ENCODE data around the gene PLAAT3.

PLAAT3 gene

DNA sequence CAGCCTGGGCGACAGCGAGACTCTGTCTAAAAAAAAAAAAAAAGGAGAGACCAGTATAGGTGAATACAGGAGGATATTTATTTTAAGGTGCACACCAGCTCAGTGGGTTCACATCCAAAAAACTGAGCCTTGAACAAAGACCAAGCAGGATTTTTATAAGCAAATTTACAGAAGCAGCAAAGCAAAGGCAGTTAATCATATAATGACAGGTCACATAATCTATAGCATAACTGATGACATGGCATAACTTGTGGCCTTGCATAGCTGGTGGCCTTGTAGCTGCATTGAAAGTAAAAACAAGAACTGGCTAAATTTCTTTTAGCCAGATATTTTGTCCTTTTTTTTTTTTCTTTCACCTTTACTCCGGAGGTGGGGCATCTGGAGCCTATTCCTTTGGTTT, 2.7 kb upstream of the PLAAT3 start:
- no peak for DNase-seq (ENCODE audit: low read depth)
- TF ChIP-seq, protein P1, sequence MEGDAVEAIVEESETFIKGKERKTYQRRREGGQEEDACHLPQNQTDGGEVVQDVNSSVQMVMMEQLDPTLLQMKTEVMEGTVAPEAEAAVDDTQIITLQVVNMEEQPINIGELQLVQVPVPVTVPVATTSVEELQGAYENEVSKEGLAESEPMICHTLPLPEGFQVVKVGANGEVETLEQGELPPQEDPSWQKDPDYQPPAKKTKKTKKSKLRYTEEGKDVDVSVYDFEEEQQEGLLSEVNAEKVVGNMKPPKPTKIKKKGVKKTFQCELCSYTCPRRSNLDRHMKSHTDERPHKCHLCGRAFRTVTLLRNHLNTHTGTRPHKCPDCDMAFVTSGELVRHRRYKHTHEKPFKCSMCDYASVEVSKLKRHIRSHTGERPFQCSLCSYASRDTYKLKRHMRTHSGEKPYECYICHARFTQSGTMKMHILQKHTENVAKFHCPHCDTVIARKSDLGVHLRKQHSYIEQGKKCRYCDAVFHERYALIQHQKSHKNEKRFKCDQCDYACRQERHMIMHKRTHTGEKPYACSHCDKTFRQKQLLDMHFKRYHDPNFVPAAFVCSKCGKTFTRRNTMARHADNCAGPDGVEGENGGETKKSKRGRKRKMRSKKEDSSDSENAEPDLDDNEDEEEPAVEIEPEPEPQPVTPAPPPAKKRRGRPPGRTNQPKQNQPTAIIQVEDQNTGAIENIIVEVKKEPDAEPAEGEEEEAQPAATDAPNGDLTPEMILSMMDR (IDR thresholded peaks at IDR 0.05; ENCODE audit: low read length, missing control alignments): no peak
- no peak overlapping the region for H3K4me3 ChIP-seq (replicated peaks; ENCODE audit: low read depth, low read length)

DNA sequence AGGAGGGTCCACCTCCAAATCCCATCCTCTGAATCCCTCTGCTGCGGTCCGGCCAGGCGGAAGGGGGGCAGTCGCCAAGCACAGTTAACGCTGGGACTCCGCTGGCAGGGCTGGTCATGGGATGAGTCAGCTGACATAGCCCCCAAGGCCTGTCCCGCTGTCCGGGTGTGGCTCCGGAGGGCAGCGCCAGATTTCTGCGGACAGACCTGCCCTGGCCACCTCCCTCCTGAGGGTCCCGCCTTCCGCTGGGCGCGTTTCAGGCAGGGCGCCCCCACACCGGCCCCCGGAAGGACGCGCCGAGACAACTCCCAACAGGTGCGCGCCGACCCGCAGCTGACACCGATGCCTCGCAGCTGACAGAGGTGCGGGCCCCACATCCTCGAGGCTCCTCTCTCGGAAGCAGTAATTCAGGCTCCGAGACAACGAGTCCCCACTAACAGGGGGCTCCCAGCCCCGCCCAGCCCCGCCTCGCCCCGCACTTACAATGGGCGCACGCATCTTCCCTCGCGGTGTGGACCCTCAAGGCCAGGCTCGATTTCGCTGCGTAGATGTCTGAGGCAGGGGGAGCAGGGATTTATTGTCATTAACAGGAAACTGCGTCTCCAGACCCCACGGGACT, 607 bp downstream of the PLAAT3 start:
- TF ChIP-seq, protein P1 (IDR thresholded peaks at IDR 0.05; ENCODE audit: low read length, missing control alignments): no peak
- DNase-seq (ENCODE audit: low read depth): no peak

DNA sequence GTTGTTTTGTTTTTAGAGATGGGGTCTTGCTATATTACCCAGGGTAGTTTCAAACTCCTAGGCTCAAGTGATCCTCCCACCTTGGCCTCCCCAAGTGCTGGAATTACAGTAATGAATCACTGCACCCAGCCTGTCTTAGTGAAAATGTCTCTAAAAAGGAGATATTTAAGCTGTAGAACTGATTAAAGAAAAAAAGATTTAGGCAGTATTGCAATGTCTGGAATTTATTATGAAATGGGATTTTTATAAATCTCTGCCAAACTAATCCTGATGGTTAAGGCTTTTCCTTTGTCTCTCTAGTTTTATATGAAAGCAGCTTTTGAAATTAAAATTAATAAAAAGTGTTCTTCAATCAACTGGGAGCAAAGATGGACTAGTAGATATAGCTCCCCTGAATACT, 2.1 kb downstream of the PLAAT3 start:
- H3K4me3 ChIP-seq (replicated peaks; ENCODE audit: low read depth, low read length): no peak overlapping the region
- TF ChIP-seq, protein P1 (IDR thresholded peaks at IDR 0.05; ENCODE audit: low read length, missing control alignments): no peak
- no peak for DNase-seq (ENCODE audit: low read depth)

More for the DNA sequence above, 607 bp downstream of the PLAAT3 start:
- H3K4me3 ChIP-seq (replicated peaks; ENCODE audit: low read depth, low read length): peak overlapping the region; percentile 64

GRCh38 chr11:63611395-63611747, 2.9 kb downstream of the PLAAT3 start:
- H3K4me3 ChIP-seq (replicated peaks; ENCODE audit: low read depth, low read length): no peak overlapping the region
- TF ChIP-seq, protein P1 (IDR thresholded peaks at IDR 0.05; ENCODE audit: low read length, missing control alignments): no peak
- no peak for DNase-seq (ENCODE audit: low read depth)

DNA sequence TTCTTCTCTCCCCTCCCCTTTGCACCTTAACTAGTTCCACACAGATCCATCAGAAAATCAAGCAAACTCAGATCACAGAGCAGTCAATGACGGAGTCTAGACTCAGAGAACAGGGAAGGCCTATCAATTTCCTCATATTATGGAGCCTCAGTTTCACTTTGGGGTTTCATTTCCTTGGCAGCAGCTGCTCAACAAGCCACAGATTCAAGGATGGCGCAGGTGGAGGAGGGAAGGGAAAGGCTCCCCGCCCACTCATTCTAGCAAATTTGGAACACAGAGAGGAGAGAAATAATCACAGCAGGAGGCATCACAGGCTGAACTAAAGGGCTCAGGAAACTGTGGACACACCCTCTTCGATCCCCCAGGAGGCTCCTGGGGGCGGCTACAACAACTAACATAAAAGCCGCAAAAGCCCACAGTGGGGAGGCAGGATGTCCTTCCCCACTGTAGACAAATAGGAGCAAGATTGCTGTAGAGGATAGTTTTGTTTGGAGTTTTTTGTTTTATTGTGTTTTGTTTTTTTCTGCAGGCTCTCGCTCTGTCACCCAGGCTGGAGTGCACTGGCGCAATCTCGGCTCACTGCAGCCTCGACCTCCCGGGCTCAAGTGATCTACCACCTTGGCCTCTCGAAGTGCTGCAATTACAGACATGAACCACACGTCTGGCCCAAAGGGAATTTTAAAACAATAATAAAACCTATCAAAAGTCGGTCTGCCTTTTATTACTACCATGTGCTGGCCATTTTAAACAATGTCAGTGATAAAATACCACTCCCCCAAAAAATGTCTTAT, 3.4 kb downstream of the PLAAT3 start:
- DNase-seq (ENCODE audit: low read depth): no peak
- TF ChIP-seq, protein P1 (IDR thresholded peaks at IDR 0.05; ENCODE audit: low read length, missing control alignments): no peak
- no peak overlapping the region for H3K4me3 ChIP-seq (replicated peaks; ENCODE audit: low read depth, low read length)

DNA sequence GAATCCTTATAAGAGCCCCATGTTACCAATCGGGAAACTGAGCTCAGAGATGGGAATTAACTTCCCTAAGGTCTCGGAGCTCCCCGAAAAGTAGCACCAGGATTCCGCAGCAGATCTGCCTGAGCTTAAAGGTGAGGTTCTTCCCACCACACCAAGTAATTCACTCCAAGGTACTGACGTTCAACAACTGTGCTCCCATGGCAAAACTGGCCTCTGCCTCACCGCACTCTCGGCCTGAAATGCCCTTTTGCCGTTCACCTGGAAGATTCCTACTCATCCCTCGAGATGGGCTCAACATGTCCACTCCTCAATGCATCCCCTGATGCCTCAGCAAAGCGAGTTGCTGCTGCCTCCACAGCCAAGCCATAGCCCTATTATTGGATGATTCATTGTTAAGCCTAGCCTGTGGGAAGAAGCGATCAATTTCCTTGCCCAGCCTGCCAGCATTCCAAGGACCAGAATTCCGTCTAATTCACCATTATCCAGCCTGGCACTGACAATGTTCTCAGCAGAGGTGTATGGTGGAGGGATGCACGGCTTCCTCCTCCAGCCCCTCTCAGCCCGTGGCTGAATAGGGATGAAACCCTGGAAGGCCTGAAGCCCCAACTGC, 4.2 kb downstream of the PLAAT3 start:
- no peak for DNase-seq (ENCODE audit: low read depth)
- TF ChIP-seq, protein P1 (IDR thresholded peaks at IDR 0.05; ENCODE audit: low read length, missing control alignments): no peak
- no peak overlapping the region for H3K4me3 ChIP-seq (replicated peaks; ENCODE audit: low read depth, low read length)

All from fibroblast of pulmonary artery (primary cell).